ENCODE results near the gene OR6B1. TPM values are rescaled to one million over a fixed set of nuclear protein-coding genes. Genes with fewer than 3 reads are reported as not detected.

OR6B1 gene
- total RNA-seq, 2 experiments from 2014 or later, result not detected

DNA sequence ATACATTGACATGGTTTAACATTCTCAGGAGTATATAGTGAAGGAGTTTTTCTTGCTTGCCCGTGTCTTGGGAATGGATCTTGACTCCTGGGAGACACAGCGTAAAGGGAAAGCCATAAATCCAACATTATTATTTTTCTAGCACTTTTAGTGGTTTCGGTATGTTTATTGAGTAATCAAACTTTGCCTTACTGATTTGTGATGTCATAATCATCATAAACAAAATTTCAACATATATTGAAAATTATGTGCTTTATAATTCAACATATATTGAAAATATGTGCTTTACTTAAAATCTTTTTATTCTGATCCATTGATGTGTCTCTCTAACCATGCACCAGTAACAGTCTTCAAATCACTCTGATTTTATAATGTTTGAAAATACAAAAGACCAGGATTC is 28.4 kb downstream of the OR6B1 start:
- ATAC-seq (ENCODE audit: poor library complexity) (no peak), DNase-seq (no peak)
- Mint-ChIP-seq H3K9me3 (no peaks in the 10 kb centered on the region), H3K27me3 (peaks cover 17% of the 10 kb centered on the region), H3K4me3 (no peak overlapping the region), H3K27ac (no peak overlapping the region), H3K4me1 (ENCODE audit: low read depth) (no peaks in the 10 kb centered on the region), H3K36me3 (ENCODE audit: low read depth) (no peaks in the 10 kb centered on the region)
- intact Hi-C loops (cut with DNase I, micrococcal nuclease), result no loop called here
- ChIA-PET CTCF (no interaction called here), POLR2A (no interaction called here)
- H3K9me3 ChIP-seq (ENCODE audit: control insufficient read depth in 1 of 2, insufficient read depth in 1 of 2, low read length in 2 of 2), result no peaks in the 10 kb centered on the region
- H3K27ac ChIP-seq (ENCODE audit: low read depth in 1 of 2, low read length in 2 of 2), result no peak overlapping the region
- H3K4me3 ChIP-seq (ENCODE audit: low read length), result no peak overlapping the region
- TF ChIP-seq, protein P1, sequence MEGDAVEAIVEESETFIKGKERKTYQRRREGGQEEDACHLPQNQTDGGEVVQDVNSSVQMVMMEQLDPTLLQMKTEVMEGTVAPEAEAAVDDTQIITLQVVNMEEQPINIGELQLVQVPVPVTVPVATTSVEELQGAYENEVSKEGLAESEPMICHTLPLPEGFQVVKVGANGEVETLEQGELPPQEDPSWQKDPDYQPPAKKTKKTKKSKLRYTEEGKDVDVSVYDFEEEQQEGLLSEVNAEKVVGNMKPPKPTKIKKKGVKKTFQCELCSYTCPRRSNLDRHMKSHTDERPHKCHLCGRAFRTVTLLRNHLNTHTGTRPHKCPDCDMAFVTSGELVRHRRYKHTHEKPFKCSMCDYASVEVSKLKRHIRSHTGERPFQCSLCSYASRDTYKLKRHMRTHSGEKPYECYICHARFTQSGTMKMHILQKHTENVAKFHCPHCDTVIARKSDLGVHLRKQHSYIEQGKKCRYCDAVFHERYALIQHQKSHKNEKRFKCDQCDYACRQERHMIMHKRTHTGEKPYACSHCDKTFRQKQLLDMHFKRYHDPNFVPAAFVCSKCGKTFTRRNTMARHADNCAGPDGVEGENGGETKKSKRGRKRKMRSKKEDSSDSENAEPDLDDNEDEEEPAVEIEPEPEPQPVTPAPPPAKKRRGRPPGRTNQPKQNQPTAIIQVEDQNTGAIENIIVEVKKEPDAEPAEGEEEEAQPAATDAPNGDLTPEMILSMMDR (IDR thresholded peaks at IDR 0.05), result no peak
- peaks cover 0 to 4% of the 10 kb centered on the region in 2 experiments for H3K27me3 ChIP-seq (ENCODE audit: control insufficient read depth in 1 of 2, insufficient read depth in 2 of 2, low read length in 2 of 2)
- H3K4me1 ChIP-seq (ENCODE audit: insufficient read depth, low read length), result no peaks in the 10 kb centered on the region
- H3K36me3 ChIP-seq (ENCODE audit: insufficient read depth, low read length), result no peaks in the 10 kb centered on the region

DNA sequence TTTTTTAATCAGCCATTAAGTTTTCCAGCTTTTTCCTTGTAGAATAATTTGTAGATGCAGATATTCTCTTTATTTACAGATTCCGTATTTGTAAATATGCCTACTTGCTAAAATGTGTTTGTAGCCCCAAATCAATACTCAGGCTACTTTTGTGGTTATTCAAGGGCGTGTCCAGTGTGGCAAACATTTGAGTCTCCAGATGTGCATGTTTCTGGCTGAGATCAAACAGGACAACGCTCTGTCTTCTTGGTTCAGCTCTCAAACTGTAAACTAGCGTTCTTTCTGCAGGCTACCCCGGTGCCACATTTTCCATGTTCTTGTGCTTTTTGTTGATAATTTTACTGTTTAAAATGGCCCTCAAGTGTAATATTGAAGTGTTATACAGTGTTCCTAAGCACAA is 32.4 kb downstream of the OR6B1 start:
- no peaks in the 10 kb centered on the region for H3K27me3 ChIP-seq (ENCODE audit: control insufficient read depth in 1 of 2, insufficient read depth in 2 of 2, low read length in 2 of 2)
- no peak overlapping the region for H3K4me3 Mint-ChIP-seq
- H3K4me3 ChIP-seq (ENCODE audit: low read length), result no peak overlapping the region
- ChIA-PET POLR2A (no interaction called here), CTCF (no interaction called here)
- peaks cover 42% of the 10 kb centered on the region for H3K27me3 Mint-ChIP-seq
- no peaks in the 10 kb centered on the region for H3K9me3 Mint-ChIP-seq
- H3K27ac Mint-ChIP-seq, result no peak overlapping the region
- intact Hi-C loops (cut with DNase I, micrococcal nuclease), result no loop called here
- no peak overlapping the region for H3K27ac ChIP-seq (ENCODE audit: low read depth in 1 of 2, low read length in 2 of 2)
- H3K9me3 ChIP-seq (ENCODE audit: control insufficient read depth in 1 of 2, insufficient read depth in 1 of 2, low read length in 2 of 2), result no peaks in the 10 kb centered on the region
- H3K4me1 ChIP-seq (ENCODE audit: insufficient read depth, low read length), result no peaks in the 10 kb centered on the region
- TF ChIP-seq, protein P1 (IDR thresholded peaks at IDR 0.05), result no peak
- H3K4me1 Mint-ChIP-seq (ENCODE audit: low read depth), result no peaks in the 10 kb centered on the region
- H3K36me3 Mint-ChIP-seq (ENCODE audit: low read depth), result no peaks in the 10 kb centered on the region
- no peaks in the 10 kb centered on the region for H3K36me3 ChIP-seq (ENCODE audit: insufficient read depth, low read length)
- no peak for DNase-seq
- ATAC-seq (ENCODE audit: poor library complexity), result no peak

DNA sequence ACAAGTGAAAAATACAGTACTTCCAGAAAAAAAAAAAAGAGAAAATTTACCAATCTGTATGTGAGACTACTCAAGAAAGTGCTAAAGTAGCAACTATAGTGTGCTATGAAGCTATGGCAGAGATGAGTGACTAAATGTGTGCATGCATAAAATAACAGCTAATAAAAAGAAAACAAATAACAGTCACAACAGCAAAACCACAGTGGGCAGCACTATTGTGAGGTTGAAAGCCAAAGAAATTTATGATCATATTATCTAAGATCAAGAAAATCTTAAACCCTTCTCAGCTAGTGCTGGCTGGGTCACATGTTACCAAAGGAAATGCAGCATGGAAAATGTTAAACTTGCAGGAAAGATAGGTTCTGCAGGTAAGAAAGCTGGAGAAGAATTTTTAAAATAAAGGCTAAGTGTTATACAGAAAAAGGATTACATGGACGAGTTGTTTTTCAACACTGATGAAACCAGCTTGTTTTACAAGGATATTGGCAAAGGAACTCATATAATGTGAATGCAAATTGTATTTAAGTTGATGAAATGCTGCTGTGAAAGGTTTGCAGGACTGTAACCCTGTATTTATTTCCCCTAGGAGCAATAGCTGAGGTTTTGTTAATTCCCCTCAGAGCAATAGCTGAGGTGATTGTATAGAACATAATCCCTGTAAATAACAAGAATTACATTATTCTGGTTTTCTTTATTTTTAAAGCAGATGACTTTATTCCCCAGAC is 33.0 kb downstream of the OR6B1 start:
- H3K9me3 Mint-ChIP-seq, result no peaks in the 10 kb centered on the region
- POLR2A ChIA-PET, result interaction anchor here (0.8 kb wide), 1 partner anchor 33 kb away, joined by 3 read pairs; no protein-coding TSS in a partner anchor
- Histone ChIP-seq H3K4me1 (ENCODE audit: insufficient read depth, low read length) (no peaks in the 10 kb centered on the region), H3K36me3 (ENCODE audit: insufficient read depth, low read length) (no peaks in the 10 kb centered on the region), H3K4me3 (ENCODE audit: low read length) (no peak overlapping the region), H3K9me3 (ENCODE audit: control insufficient read depth in 1 of 2, insufficient read depth in 1 of 2, low read length in 2 of 2) (no peaks in the 10 kb centered on the region), H3K27me3 (ENCODE audit: control insufficient read depth in 1 of 2, insufficient read depth in 2 of 2, low read length in 2 of 2) (no peaks in the 10 kb centered on the region), H3K27ac (ENCODE audit: low read depth in 1 of 2, low read length in 2 of 2) (no peak overlapping the region)
- no peak overlapping the region for H3K27ac Mint-ChIP-seq
- no peak overlapping the region for H3K4me3 Mint-ChIP-seq
- ATAC-seq (ENCODE audit: poor library complexity) (no peak), DNase-seq (no peak)
- intact Hi-C loops (cut with DNase I, micrococcal nuclease), result no loop called here
- H3K36me3 Mint-ChIP-seq (ENCODE audit: low read depth), result no peaks in the 10 kb centered on the region
- TF ChIP-seq, protein P1 (IDR thresholded peaks at IDR 0.05), result no peak
- no peaks in the 10 kb centered on the region for H3K4me1 Mint-ChIP-seq (ENCODE audit: low read depth)
- peaks cover 48% of the 10 kb centered on the region for H3K27me3 Mint-ChIP-seq
- CTCF ChIA-PET, result no interaction called here

Measured in CD4-positive, alpha-beta T cell (primary cell).